Jurkat, Clone E6-1 (cell line): ENCODE measurements around the gene PPP2R2C.

Source experiments
- DNase-seq: peaks from one replicate; pipeline ENCODE4 v3.0.0-alpha.2; 2011; ENCODE audit warnings: low read depth, low spot score
- H3K4me3 ChIP-seq: 2 replicates; pipeline ENCODE4 v1.5.1; 2011; ENCODE audit warnings: mild to moderate bottlenecking, low read length, control low read depth, moderate library complexity

The PPP2R2C gene

DNA sequence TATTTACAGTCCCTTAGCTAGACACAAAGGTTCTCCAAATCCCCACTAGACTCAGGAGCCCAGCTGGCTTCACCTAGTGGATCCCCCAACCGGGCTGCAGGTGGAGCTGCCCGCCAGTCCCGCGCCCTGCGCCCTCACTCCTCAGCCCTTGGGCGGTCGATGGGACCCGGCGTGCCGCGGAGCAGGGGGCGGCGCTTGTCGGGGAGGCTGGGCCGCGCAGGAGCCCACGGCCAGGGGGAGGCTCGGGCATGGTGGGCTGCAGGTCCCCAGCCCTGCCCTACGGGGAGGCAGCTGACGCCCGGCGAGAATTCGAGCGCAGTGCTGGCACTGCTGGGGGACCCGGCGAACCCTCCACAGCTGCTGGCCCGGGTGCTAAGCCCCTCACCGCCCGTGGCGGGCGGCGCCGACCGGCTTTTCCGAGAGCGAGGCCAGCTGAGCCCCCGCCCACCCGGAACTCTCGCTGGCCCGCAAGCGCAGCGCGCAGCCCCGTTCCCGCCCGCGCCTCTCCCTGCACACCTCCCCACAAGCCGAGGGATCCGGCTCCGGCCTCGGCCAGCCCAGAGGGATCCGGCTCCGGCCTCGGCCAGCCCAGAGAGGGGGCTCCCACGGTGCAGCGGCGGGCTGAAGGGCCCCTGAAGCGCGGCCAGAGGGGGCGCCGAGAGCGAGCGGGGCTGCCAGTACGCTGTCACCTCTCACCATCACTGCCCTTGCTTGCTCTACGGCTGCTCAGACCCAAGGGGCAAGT lies 163.3 kb downstream of the PPP2R2C start:
- H3K4me3 ChIP-seq = peak overlapping the region; percentile 50
- DNase-seq = no peak

DNA sequence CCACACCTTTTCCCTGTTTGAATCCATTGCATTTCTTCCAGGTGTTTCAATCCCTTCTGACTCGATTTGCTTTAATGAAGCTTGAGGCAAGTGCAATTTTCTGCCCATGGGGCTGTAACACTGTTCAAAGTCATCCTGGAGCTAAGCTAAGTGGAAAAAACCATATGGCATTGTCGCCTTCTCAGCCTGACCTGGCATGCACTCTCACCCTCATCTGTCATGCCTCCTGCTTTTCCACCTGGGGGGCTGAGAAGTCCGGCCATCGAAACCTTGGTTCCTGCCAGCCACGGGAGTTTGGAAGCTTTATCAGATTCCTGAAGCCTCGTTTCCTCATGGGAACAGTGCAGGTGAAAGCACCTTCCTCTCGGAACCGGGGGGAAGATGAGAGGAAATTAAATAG lies 164.5 kb downstream of the PPP2R2C start:
- no peak overlapping the region for H3K4me3 ChIP-seq
- DNase-seq = no peak

DNA sequence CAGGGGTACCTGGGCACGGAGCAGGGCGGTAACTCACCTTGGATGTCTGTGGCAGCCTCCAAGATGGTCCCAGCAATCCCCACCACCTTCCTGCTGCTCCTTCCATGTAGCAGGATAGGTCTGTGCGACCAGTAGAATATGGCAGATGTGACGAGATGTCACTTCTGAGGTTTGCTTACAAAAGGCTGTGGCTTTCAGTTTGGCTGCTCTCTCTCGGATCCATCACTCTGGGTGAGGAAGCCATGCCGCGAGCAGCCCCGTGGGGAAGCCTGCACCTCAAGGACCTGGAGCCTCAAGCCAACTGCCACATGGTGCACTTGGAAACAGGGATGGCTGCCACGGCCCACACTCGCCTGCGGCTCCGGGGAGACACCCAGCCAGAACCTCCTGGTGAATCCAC lies 165.2 kb downstream of the PPP2R2C start:
- no peak for DNase-seq
- no peak overlapping the region for H3K4me3 ChIP-seq

DNA sequence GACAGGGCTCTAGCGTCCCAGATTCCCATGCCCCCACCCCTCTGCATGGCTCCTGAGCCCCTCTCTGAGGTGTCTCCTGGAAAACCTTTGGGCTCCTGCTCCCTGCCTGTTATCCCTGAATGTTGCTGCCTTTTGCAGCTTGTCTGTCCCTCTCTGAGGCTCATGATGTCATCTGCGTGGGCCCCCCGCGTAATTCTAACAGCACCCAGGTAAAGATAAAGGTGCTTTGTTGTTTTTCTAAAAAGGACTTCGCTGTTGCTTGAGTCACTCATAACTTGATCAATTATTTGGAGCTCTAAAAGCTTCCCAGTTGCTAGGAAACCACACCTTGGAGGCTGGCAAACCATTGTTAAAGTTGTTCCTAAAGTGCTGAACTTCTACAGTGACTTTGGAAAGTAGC lies 166.1 kb downstream of the PPP2R2C start:
- no peak for DNase-seq
- no peak overlapping the region for H3K4me3 ChIP-seq

DNA sequence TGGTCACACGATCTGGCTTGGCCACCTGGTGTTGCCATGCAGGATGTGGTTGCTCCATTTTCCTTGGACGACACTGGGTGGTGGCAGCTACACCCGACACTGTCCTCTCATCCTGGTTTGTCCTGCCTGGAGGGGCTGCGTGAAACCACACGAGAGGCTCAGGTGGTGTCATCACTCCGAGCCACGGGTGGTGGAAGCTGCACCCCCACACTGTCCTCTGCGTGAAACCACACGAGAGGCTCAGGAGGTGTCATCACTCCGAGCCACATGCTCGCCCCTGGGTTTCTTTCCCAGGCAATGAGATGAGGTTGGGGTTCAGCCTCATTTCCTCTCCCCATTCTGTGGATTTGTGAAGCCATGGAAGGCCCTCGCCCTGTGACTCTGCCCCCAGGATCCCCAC lies 168.5 kb downstream of the PPP2R2C start:
- H3K4me3 ChIP-seq = no peak overlapping the region
- DNase-seq = no peak

DNA sequence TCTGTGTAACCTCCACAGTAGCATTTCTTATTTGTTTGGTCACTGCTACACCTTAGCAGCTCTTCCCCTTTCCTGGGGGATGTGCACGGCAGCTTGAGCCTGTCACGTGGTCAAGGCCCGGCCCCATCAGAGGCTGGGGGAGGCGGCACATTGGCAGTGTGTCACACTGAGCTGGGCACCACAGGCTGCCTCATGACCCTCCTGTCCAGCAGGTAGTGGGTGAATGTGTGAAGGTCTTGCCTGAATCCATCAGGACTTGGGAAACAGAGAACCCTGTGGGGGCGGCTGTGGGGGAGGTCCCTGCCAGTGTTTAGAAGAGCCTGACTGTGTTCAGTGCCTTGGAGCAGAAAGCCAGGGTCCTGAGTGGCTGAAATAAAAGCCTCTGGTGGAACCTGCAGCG lies 169.5 kb downstream of the PPP2R2C start:
- no peak overlapping the region for H3K4me3 ChIP-seq
- no peak for DNase-seq

DNA sequence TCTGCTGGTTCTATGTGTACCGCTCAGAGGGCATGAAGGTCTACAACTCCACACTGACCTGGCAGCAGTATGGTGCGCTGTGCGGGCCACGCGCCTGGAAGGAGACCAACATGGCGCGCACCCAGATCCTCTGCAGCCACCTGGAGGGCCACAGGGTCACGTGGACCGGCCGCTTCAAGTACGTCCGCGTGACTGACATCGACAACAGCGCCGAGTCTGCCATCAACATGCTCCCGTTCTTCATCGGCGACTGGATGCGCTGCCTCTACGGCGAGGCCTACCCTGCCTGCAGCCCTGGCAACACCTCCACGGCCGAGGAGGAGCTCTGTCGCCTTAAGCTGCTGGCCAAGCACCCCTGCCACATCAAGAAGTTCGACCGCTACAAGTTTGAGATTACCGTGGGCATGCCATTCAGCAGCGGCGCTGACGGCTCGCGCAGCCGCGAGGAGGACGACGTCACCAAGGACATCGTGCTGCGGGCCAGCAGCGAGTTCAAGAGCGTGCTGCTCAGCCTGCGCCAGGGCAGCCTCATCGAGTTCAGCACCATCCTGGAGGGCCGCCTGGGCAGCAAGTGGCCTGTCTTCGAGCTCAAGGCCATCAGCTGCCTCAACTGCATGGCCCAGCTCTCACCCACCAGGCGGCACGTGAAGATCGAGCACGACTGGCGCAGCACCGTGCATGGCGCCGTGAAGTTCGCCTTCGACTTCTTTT lies 170.5 kb downstream of the PPP2R2C start:
- no peak overlapping the region for H3K4me3 ChIP-seq
- DNase-seq = no peak

DNA sequence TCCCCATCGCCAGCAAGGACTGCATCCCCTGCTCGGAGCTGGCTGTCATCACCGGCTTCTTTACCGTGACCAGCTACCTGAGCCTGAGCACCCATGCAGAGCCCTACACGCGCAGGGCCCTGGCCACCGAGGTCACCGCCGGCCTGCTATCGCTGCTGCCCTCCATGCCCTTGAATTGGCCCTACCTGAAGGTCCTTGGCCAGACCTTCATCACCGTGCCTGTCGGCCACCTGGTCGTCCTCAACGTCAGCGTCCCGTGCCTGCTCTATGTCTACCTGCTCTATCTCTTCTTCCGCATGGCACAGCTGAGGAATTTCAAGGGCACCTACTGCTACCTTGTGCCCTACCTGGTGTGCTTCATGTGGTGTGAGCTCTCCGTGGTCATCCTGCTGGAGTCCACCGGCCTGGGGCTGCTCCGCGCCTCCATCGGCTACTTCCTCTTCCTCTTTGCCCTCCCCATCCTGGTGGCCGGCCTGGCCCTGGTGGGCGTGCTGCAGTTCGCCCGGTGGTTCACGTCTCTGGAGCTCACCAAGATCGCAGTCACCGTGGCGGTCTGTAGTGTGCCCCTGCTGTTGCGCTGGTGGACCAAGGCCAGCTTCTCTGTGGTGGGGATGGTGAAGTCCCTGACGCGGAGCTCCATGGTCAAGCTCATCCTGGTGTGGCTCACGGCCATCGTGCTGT lies 171.2 kb downstream of the PPP2R2C start:
- no peak for DNase-seq
- H3K4me3 ChIP-seq = no peak overlapping the region

DNA sequence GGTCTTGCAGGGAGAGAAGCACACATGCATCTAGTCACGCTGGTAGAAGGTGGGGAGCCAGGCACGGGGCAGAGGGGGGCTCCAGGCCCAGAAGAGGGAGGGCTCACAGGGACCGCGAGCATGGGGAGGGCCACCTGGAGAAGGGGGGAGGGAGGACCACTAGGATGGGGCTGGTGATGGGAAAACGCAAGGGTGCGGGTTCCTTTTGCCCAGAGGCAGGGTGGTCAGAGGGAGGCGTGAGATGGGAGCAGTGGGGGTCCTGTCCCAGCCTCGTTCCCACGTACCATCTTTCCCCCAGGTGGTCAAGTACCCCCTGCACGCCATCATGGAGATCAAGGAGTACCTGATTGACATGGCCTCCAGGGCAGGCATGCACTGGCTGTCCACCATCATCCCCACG lies 172.1 kb downstream of the PPP2R2C start:
- no peak overlapping the region for H3K4me3 ChIP-seq
- no peak for DNase-seq

DNA sequence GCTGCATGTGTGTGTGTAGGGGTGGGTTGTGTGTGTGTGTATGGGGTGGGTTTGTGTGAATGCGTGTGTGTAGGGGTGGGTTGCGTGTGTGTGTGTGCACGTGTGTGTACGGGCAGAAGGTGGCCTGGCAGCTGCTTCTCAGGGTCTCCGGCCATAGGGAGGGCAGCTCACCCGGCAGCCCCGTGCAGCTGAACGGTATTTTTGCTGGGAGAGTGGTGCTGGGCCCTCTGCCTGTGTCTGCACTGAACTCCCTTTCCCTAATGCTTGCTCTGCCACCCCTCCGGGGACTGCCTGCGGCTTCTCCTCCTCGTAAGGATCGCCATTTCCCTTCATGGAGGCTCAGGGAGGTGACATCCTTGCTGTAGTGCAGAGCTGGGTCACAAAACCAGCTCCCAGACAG lies 172.5 kb downstream of the PPP2R2C start:
- no peak overlapping the region for H3K4me3 ChIP-seq
- no peak for DNase-seq

DNA sequence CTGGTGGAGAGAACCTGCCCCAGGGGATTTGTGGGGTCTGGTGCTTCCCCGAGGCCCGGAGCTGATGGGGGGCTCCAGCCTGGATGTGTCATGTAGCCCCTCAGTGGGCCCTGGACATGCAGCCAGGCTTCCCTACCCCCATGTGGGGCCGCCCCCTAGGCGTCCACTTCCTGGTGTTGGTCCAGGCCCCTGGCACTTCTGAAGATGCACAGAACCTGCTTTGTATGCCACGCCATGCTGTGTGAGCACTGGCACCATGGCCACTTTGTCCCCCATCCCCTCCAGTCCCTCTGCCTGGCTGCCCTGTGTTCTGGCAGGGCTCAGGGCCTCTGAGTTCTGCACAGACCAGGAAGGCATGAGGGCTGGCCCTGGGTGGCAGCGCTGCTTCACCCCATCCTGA lies 173.6 kb downstream of the PPP2R2C start:
- H3K4me3 ChIP-seq = no peak overlapping the region
- DNase-seq = no peak

DNA sequence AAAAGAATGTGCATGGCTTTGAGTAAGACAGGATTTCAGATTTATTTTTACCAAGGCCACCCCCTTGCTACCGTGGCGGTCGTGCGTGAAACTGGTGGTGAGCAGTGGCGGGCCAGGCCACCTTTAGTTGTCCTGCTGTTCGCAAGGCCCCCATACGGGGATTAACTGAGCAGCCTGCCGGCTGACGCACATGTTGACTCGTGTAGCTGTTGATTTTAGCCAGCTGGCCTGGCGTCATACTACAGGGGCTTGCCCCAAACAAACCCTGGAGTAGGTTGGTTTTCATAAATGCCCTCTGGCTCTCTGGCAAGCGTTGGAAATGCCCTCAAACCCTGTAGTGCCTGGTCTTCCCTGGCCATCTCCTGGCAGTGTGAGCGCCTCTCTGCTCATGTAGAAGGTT lies 174.4 kb downstream of the PPP2R2C start:
- H3K4me3 ChIP-seq = no peak overlapping the region
- DNase-seq = no peak

DNA sequence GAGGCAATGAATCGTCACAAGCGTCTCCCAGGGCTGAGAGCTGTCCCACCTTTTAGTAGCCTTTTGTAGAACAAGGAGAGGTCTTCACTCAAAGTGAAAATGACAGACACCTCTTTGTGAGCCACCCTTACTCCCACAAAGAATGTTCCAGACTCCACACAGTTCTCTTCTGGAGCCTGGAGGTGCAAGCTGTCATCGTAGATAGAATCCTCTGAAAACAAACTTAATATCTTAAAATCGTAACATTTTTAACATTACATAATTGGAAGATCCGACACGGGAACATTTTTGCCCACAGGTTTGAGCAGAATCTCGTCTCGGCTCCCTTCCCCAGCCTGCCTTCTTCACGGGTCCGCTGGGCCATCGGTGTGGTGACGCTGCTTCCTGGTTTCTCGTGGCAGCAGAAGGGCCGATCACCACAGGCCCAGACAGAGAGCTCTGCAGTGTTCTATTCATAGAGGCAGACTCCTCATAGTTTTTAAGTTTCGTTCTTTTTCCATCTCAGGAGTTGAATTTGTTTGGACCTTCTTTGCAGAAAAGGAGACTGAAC lies 175.1 kb downstream of the PPP2R2C start:
- no peak overlapping the region for H3K4me3 ChIP-seq
- no peak for DNase-seq

DNA sequence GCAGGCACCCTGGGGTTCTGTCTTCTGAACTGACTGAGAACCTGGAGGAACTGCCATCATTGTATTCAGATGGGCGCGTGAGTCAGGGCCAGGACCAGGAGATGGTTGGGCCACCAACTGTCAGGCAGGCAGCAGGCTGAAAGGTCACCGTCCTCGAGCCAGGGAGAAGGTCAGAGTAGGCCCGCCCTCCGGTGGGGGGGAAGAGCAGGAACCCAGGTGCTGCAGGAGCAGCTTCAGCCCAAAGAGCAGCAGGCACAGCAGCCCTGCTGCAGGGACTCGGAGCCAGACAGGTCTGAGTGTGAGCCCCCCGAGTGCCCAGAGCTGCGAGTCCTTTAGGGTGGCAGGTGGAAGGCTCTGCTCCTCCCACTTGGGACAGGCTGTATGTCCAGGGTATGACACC lies 176.4 kb downstream of the PPP2R2C start:
- no peak for DNase-seq

DNA sequence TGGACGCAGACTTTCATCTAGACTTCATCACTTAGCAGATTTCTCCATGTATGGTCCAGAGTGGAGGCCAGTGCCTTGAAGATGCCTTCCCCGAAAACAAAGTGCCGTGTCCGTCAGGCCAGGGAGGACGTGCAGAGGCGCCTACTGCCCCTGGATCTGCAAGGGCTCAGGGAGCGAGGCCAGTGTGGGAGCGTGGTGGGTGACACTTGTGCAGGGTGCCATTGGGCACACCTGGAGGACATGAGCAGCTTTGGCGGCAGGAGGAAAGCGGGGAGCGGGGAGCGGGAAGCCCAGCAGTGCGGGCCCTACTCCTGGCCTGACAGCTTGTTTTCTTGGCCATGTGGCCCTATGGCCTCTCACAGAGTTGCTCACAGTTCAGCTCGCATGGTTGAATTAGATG lies 176.9 kb downstream of the PPP2R2C start:
- no peak for DNase-seq
- H3K4me3 ChIP-seq = no peak overlapping the region

More for the DNA sequence above, 176.4 kb downstream of the PPP2R2C start:
- H3K4me3 ChIP-seq = no peak overlapping the region

DNA sequence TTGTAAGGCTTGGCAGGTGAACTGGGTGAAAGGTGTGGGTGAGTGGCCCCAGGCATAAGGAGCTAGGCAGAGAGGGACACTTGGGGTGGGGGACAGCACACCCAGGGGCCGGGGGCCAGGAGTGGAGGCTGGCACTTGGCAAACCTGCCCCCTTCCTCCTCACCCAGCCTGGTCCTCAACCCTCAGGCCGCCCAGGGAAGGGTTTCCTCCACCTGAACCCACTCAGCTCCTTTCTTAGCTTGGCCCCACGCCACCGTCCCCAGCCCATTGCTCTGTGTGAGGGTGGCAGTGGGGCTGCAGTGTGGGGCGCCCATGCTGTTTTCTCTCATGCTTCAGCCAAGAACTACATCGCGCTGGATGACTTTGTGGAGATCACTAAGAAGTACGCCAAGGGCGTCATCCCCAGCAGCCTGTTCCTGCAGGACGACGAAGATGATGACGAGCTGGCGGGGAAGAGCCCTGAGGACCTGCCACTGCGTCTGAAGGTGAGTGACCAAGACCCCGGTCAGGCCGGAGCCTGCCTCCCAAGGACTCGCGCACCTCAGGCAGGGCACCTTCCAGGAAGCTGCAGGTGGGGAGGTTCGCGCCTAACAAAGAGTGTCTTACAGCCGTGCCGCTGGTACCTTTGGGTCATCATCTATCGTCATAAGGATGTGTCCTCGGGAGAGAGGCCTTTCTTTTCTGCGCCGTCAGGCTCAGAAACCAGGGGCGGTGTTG lies 177.6 kb downstream of the PPP2R2C start:
- DNase-seq = no peak
- no peak overlapping the region for H3K4me3 ChIP-seq

DNA sequence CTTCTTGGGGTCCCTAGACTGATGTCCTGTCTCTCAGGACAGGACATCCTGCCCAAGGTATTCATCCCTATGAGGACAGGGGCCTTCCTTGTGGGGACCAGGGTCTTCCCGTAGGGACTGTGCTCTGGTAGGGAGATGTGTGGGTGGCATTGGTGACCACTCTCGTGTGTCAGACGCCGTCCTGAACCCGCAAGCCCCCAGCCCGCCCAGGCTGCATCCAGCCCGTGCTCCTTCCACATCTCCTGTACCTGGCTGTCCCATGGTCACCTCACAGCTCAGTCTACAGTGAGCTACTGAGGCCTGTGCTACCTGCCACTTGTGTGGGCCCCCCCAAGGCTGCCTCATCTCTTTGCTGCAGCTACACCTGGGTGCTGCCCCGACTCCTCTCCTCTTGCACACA lies 178.8 kb downstream of the PPP2R2C start:
- no peak overlapping the region for H3K4me3 ChIP-seq
- no peak for DNase-seq

DNA sequence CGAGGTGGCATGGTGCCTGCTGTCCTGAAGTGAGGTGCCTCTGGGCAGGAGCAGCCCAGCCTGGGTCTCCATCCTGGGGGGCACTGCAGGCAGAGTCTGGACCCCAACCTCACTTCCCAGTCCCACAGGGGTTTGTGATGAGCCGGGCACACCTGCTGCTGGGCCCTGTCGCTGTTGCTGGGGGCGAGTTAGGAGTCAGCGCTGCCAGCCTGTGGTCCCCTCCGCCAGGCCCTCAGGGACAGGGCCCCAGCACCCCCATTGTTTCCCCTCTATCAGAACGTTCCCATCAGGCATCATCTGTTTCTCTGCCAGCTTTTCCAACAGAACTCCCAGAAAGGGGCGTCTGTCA lies 179.3 kb downstream of the PPP2R2C start:
- H3K4me3 ChIP-seq = no peak overlapping the region
- no peak for DNase-seq

DNA sequence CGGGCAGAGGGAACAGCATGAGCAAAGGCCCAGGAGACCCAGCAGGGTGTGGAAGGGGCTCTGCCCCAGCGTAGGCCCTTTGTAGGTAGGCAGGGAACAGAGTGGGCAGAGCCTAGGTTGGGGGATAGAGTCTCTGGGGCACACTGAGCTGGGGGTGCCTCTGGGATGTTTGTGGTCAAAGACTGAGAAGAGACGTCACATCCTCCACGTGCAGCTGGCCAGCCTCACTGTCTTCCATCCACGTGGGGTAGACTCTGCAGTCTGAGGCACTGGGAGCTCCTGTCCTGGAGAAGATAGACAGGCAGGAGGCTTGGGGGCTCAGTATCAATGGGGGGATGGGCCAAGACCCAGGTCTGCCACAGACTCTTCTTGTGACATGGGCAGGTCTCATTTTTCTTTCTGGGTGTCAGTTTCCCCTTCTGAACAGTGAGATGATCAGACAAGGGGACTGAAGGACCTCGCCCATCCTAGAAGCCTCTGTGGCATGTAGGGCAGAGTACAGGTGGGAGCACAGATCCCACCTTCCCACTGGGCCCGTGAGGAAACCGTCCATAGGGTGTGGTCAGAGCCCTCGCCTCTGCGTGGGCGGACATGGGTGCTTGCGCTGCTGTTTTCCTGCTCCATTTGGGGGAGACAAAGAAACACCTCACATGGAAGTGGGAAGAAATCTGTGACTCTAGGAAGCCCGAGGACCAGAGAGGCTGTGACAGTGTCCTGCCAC lies 179.9 kb downstream of the PPP2R2C start:
- H3K4me3 ChIP-seq = no peak overlapping the region
- no peak for DNase-seq
